AG04450 (cell line): ENCODE measurements around the gene MTCH1. TPM values are rescaled to one million over a fixed set of nuclear protein-coding genes. Genes with fewer than 3 reads are reported as not detected.

Source experiments
- CTCF ChIA-PET: fragments of 300-600, 350-600 bp; formaldehyde crosslinking; extraction: SDS; loops from one replicate; lab custom pipeline; 2022; ENCODE audit warnings: antibody characterized with exemption, inconsistent platforms; lab: Charles Lee
- POLR2A ChIA-PET: fragments of 350-600 bp; formaldehyde crosslinking; extraction: SDS; loops from one replicate; lab custom pipeline; 2021; ENCODE audit warnings: antibody characterized with exemption, inconsistent platforms; lab: Yijun Ruan, JAX
- DNase-seq: peaks from one replicate; pipeline ENCODE4 v3.0.0-alpha.2; 2011; ENCODE audit warnings: low read depth, low spot score
- H3K27ac ChIP-seq: one replicate; pipeline ENCODE4 v1.5.1; 2012; ENCODE audit warnings: low read depth, low read length, control low read depth
- H3K27me3 ChIP-seq: one replicate; pipeline ENCODE4 v1.6.0; 2012; ENCODE audit warnings: low read length; ENCODE audit not compliant: control insufficient read depth, insufficient read depth
- H3K4me3 ChIP-seq: 2 replicates; pipeline ENCODE4 v1.5.1; 2011; ENCODE audit warnings: mild to moderate bottlenecking, low read depth, low read length, control low read depth
- H3K9me3 ChIP-seq: 2 replicates; pipeline ENCODE4 v1.5.1; 2012; ENCODE audit warnings: low read length; ENCODE audit not compliant: control insufficient read depth, insufficient read depth
- polyA plus RNA-seq: library from polyadenylated mRNA; depleted of rRNA; stranded (reverse); fragments of >200 nt; gene quantifications from 2 replicates; pipeline ENCODE4 v1.2.3, GENCODE V29; 2011
- TF ChIP-seq, protein P1 (sequence below): IDR thresholded peaks from 2 replicates; pipeline ENCODE4 v1.5.1; 2011; ENCODE audit warnings: low read depth, low read length, control low read depth, inconsistent platforms

Gene MTCH1
- polyA plus RNA-seq, 1 experiment = 149 TPM

DNA sequence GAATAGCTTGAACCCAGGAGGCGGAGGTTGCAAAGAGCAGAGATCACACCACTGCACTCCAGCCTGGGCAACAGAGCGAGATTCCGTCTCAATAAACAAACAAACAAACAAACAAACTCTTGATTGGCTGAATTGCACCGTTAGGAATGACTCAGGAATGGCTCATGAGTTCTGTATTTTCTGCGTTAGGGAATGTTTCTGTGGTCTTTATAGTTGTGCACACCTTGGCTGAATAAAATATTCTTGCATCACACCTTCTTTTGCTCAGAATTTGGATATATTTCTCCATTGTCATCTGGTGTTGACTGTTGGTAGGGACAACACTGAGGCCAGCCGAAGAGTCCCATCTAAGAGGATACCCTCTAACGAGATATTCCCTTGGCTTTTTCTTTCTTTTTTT lies 51.1 kb downstream of the MTCH1 start:
- no peak for DNase-seq
- ChIA-PET POLR2A (no interaction called here), CTCF (interaction anchor here (0.8 kb wide), 1 partner anchor 18 kb away, joined by 3 read pairs; no protein-coding TSS in a partner anchor)
- Histone ChIP-seq H3K9me3 (no peaks in the 10 kb centered on the region), H3K4me3 (no peak overlapping the region), H3K27ac (no peak overlapping the region), H3K27me3 (no peaks in the 10 kb centered on the region)
- TF ChIP-seq, protein P1, sequence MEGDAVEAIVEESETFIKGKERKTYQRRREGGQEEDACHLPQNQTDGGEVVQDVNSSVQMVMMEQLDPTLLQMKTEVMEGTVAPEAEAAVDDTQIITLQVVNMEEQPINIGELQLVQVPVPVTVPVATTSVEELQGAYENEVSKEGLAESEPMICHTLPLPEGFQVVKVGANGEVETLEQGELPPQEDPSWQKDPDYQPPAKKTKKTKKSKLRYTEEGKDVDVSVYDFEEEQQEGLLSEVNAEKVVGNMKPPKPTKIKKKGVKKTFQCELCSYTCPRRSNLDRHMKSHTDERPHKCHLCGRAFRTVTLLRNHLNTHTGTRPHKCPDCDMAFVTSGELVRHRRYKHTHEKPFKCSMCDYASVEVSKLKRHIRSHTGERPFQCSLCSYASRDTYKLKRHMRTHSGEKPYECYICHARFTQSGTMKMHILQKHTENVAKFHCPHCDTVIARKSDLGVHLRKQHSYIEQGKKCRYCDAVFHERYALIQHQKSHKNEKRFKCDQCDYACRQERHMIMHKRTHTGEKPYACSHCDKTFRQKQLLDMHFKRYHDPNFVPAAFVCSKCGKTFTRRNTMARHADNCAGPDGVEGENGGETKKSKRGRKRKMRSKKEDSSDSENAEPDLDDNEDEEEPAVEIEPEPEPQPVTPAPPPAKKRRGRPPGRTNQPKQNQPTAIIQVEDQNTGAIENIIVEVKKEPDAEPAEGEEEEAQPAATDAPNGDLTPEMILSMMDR = no peak

DNA sequence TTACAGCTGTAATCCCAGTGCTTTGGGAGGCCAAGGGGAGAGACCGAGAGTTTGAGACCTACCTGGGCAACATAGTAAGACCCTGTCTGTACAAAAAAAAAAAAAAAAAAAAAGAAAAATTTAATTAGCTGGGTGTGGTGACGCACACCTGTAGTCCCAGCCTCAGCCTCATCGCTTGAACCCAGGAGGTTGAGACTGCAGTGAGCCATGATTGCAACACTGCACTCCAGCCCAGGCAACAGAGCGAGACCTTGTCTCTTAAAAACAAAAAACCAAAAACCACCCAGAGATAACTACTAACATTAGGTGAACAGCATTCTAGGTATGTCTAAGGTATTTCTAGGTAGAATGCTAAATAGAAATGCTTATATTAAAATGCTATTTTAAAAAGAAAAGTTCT lies 52.5 kb downstream of the MTCH1 start:
- Histone ChIP-seq H3K4me3 (no peak overlapping the region), H3K9me3 (no peaks in the 10 kb centered on the region), H3K27me3 (no peaks in the 10 kb centered on the region), H3K27ac (no peak overlapping the region)
- TF ChIP-seq, protein P1 = no peak
- DNase-seq = no peak
- CTCF ChIA-PET = interaction anchor here (0.6 to 0.9 kb wide), 2 partner anchors 20 to 48 kb away, joined by 3 read pairs; no protein-coding TSS in a partner anchor
- POLR2A ChIA-PET = interaction anchor here (0.9 kb wide), 1 partner anchor 59 kb away, joined by 3 read pairs; the partner anchor contains the start of gene PPIL1

DNA sequence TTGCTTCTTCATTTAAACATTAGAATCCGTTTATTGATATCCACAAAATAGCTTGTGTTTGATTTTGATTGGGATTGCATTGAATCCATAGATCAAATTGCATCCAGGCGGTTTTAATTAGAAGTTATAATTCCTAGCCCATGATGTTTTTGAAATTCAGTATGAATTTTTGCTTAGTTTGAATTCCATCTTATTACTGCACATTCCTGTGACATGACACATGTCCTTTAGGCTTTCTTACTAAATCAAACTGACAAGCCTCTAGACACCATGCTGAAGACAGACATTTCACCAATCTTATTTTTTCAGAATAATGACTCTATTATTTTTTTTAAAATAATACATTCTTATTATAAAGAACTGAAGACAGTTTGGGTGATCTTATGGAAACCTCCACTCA lies 52.9 kb downstream of the MTCH1 start:
- no peaks in the 10 kb centered on the region for H3K9me3 ChIP-seq
- POLR2A ChIA-PET = no interaction called here
- CTCF ChIA-PET = interaction anchor here (0.6 kb wide), 3 partner anchors 20 to 688 kb away, joined by 3 to 7 read pairs (median 3); no protein-coding TSS in a partner anchor
- no peak overlapping the region for H3K4me3 ChIP-seq
- H3K27ac ChIP-seq = no peak overlapping the region
- TF ChIP-seq, protein P1 = no peak
- no peak for DNase-seq
- H3K27me3 ChIP-seq = no peaks in the 10 kb centered on the region

DNA sequence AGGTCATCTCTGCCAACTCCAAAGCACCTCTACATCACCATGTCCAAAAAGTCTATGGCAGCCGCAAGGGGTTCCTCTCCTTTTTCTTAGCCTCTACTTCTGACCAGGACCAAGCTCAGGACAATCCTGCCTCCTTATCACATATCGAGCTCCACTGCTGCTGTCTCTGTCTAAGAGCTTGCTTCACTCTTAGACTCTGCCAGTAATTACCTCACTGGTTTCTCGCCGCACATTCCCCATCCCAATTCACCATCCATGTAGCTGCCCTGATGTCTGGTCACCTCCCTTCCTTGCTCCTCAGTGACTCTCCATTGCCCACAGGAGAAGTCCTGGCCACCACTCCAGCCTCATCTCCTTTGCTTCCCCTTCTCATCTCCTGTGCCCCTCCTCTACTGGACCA lies 55.5 kb downstream of the MTCH1 start:
- H3K27me3 ChIP-seq = no peaks in the 10 kb centered on the region
- CTCF ChIA-PET = no interaction called here
- no peak for DNase-seq

DNA sequence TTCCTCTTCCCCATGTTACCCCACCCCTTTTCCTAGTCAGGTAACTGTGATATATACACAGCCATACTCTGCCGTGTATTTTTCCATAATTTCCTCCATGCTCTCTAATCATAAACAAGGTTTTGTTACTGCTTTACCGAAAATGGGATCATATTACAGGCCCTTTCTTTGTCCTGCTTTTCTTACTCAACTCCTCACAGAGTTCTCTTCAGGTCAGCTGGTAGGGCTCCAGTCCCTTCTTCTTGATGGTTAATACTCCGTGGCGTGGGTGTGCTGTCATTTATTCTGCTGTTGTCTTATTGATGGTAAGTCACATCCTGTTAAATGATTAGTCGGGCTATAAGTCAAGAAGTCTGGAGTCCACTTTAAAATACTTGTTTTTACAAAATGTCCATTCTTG lies 56.4 kb downstream of the MTCH1 start:
- CTCF ChIA-PET = no interaction called here
- Histone ChIP-seq H3K27ac (peak overlapping the region; percentile 31), H3K27me3 (no peaks in the 10 kb centered on the region), H3K4me3 (no peak overlapping the region), H3K9me3 (no peaks in the 10 kb centered on the region)
- TF ChIP-seq, protein P1 = no peak
- POLR2A ChIA-PET = no interaction called here
- no peak for DNase-seq

More for the DNA sequence above, 55.5 kb downstream of the MTCH1 start:
- TF ChIP-seq, protein P1 = no peak
- Histone ChIP-seq H3K9me3 (no peaks in the 10 kb centered on the region), H3K27ac (no peak overlapping the region), H3K4me3 (no peak overlapping the region)
- POLR2A ChIA-PET = no interaction called here
